SK-N-SH (cell line): ENCODE measurements around the gene WDR77. TPM values are rescaled to one million over a fixed set of nuclear protein-coding genes. Genes with fewer than 3 reads are reported as not detected.

Experiments used
- CTCF ChIA-PET: fragments of 300-600, 350-600 bp; formaldehyde crosslinking; extraction: SDS; loops from one replicate; lab custom pipeline; 2021; lab: Yijun Ruan, JAX
- POLR2A ChIA-PET: fragments of 350-600 bp; sonication (Branson Sonifier 250); formaldehyde crosslinking; extraction: SDS; loops from one replicate; lab custom pipeline; 2020; ENCODE audit warnings: antibody characterized with exemption, inconsistent platforms; lab: Yijun Ruan, JAX
- DNase-seq: peaks from one replicate; pipeline ENCODE4 v3.0.0; 2012
- H2AFZ ChIP-seq: fragments of 200-600 bp; sonication (generic); 2 replicates; pipeline ENCODE4 v1.8.1; 2016; ENCODE audit warnings: antibody characterized with exemption, mild to moderate bottlenecking, low read depth
- H3F3A ChIP-seq: fragments of 200-600 bp; sonication (generic); replicated peaks from 2 replicates; pipeline ENCODE3; 2016; ENCODE audit warnings: antibody characterized with exemption, mild to moderate bottlenecking; ENCODE audit not compliant: insufficient read depth
- H3K27ac ChIP-seq, 2 experiments: fragments of 200-500 bp in 1 of 2; fragments of 200-600 bp in 1 of 2; sonication (Bioruptor generic) in 1 of 2; sonication (generic), shearing (Covaris generic) in 1 of 2; 2 replicates each; pipeline versions ENCODE4 v1.5.1 to v1.6.1; 2014 to 2016; ENCODE audit warnings: low read depth in 2 of 2, inconsistent platforms in 1 of 2, low read length in 1 of 2, mild to moderate bottlenecking in 1 of 2, mixed read lengths in 1 of 2
- H3K27me3 ChIP-seq: fragments of 200-600 bp; sonication (generic), shearing (Covaris generic); 2 replicates; pipeline ENCODE4 v1.6.1; 2016; ENCODE audit warnings: mixed run types; ENCODE audit not compliant: insufficient read depth
- H3K36me3 ChIP-seq, 2 experiments: fragments of 200-500 bp in 1 of 2; fragments of 200-600 bp in 1 of 2; sonication (Bioruptor generic) in 1 of 2; sonication (generic) in 1 of 2; replicated peaks in 1 of 2; 2 replicates each; pipeline versions ENCODE3 to v1.5.1; 2014 to 2016; ENCODE audit warnings: low read length in 1 of 2, mild to moderate bottlenecking in 1 of 2; ENCODE audit not compliant: insufficient read depth in 2 of 2, control insufficient read depth in 1 of 2
- H3K4me1 ChIP-seq, 2 experiments: fragments of 200-500 bp in 1 of 2; fragments of 200-600 bp in 1 of 2; sonication (Bioruptor generic) in 1 of 2; sonication (generic), shearing (Covaris generic) in 1 of 2; 2 replicates each; pipeline versions ENCODE4 v1.5.1 to v1.6.1; 2014 to 2016; ENCODE audit warnings: low read depth in 1 of 2, low read length in 1 of 2, mixed run types in 1 of 2; ENCODE audit not compliant: insufficient read depth in 2 of 2, control insufficient read depth in 1 of 2
- H3K4me2 ChIP-seq: fragments of 200-600 bp; sonication (generic), shearing (Covaris generic); 2 replicates; pipeline ENCODE4 v1.6.1; 2017; ENCODE audit warnings: mixed run types
- H3K4me3 ChIP-seq, 2 experiments: fragments of 200-500 bp in 1 of 2; fragments of 200-600 bp in 1 of 2; sonication (Bioruptor generic) in 1 of 2; sonication (generic), shearing (Covaris generic) in 1 of 2; 2 replicates each; pipeline versions ENCODE4 v1.5.1 to v1.8.1; 2014 to 2016; ENCODE audit warnings: low read depth in 2 of 2, inconsistent platforms in 1 of 2, low read length in 1 of 2, mild to moderate bottlenecking in 1 of 2, mixed read lengths in 1 of 2, moderate library complexity in 1 of 2
- H3K79me2 ChIP-seq: fragments of 200-600 bp; sonication (generic); 2 replicates; pipeline ENCODE4 v1.8.1; 2017; ENCODE audit warnings: mild to moderate bottlenecking; ENCODE audit not compliant: insufficient read depth
- H3K9ac ChIP-seq: fragments of 200-600 bp; sonication (generic); 2 replicates; pipeline ENCODE4 v1.6.1; 2017; ENCODE audit warnings: mixed run types
- H3K9me2 ChIP-seq: fragments of 200-600 bp; sonication (generic); 2 replicates; pipeline ENCODE4 v1.6.1; 2017; ENCODE audit warnings: mixed run types
- H3K9me3 ChIP-seq: fragments of 200-600 bp; sonication (generic); 2 replicates; pipeline ENCODE4 v1.6.1; 2017; ENCODE audit warnings: mixed run types, mild to moderate bottlenecking, moderate library complexity
- H4K20me1 ChIP-seq: fragments of 200-600 bp; sonication (generic); 2 replicates; pipeline ENCODE4 v1.6.1; 2017; ENCODE audit warnings: mild to moderate bottlenecking, mixed run types; ENCODE audit not compliant: insufficient read depth
- EP300 ChIP-seq, 2 experiments: IDR thresholded peaks; 2 replicates each; pipeline versions ENCODE4 v1.4.0 to v1.6.1; 2012; ENCODE audit warnings: borderline replicate concordance in 1 of 2, low read depth in 1 of 2, low read length in 1 of 2
- EZH2phosphoT487 ChIP-seq: fragments of 200-600 bp; sonication (generic); IDR thresholded peaks from 2 replicates; pipeline ENCODE4 v1.6.1; 2017; ENCODE audit warnings: low read depth, mixed run types, mild to moderate bottlenecking, antibody characterized with exemption, moderate library complexity, borderline replicate concordance
- FOXJ3 ChIP-seq: sonication (generic); formaldehyde crosslinking; IDR thresholded peaks from 2 replicates; pipeline ENCODE4 v1.5.1; 2020; ENCODE audit warnings: mild to moderate bottlenecking, missing genetic modification reagents
- FOXM1 ChIP-seq: IDR thresholded peaks from 2 replicates; pipeline ENCODE4 v1.4.0; 2012; ENCODE audit warnings: low read depth, mild to moderate bottlenecking
- GABPA ChIP-seq: IDR thresholded peaks from 2 replicates; pipeline ENCODE4 v1.4.0; 2012; ENCODE audit warnings: low read depth, mild to moderate bottlenecking
- MEF2A ChIP-seq: IDR thresholded peaks from 2 replicates; pipeline ENCODE4 v1.4.0; 2012; ENCODE audit warnings: low read depth, borderline replicate concordance
- MXI1 ChIP-seq: IDR thresholded peaks from 2 replicates; pipeline ENCODE4 v1.6.1; 2012; ENCODE audit warnings: mild to moderate bottlenecking, low read depth, low read length, improper control_type of control experiment
- NFIC ChIP-seq: IDR thresholded peaks from 2 replicates; pipeline ENCODE4 v1.4.0; 2012; ENCODE audit warnings: borderline replicate concordance
- NRF1 ChIP-seq: IDR thresholded peaks from 2 replicates; pipeline ENCODE4 v1.6.1; 2012; ENCODE audit warnings: low read depth, mild to moderate bottlenecking, low read length
- POLR2AphosphoS5 ChIP-seq: IDR thresholded peaks from 2 replicates; pipeline ENCODE4 v1.6.1; 2012; ENCODE audit warnings: low read depth, low read length
- TAF1 ChIP-seq: IDR thresholded peaks from 2 replicates; pipeline ENCODE4 v1.6.1; 2012; ENCODE audit warnings: low read depth, mild to moderate bottlenecking, low read length, moderate library complexity, borderline replicate concordance
- polyA plus RNA-seq, 3 experiments: library from polyadenylated mRNA; depleted of rRNA; stranded (reverse); fragments of >200 nt; gene quantifications; 2 replicates each; pipeline ENCODE4 v1.2.3, GENCODE V29; 2012
- TF ChIP-seq, protein P1 (sequence below): IDR thresholded peaks from 2 replicates; pipeline ENCODE4 v1.6.1; 2012; ENCODE audit warnings: mild to moderate bottlenecking, low read depth, low read length, moderate library complexity
- TF ChIP-seq, protein P2 (sequence below): fragments of 200-600 bp; sonication (generic); IDR thresholded peaks from 2 replicates; pipeline ENCODE4 v1.6.1; 2017; ENCODE audit warnings: antibody characterized with exemption, mild to moderate bottlenecking, moderate library complexity
- TF ChIP-seq, protein P3 (sequence below): IDR thresholded peaks from 2 replicates; pipeline ENCODE4 v1.4.0; 2012; ENCODE audit warnings: low read depth
- TF ChIP-seq, protein P4 (sequence below): fragments of 150-350 bp; IDR thresholded peaks from 2 replicates; pipeline ENCODE4 v1.6.1; 2017; ENCODE audit warnings: antibody characterized with exemption, low read length, low read depth, borderline replicate concordance
- TF ChIP-seq, protein P5 (sequence below): IDR thresholded peaks from 2 replicates; pipeline ENCODE4 v1.4.0; 2012; ENCODE audit warnings: low read depth, borderline replicate concordance

WDR77 gene
- polyA plus RNA-seq, 1 of the 3 experiments (the other 2 are of a cell fraction), result 97.1 TPM

DNA sequence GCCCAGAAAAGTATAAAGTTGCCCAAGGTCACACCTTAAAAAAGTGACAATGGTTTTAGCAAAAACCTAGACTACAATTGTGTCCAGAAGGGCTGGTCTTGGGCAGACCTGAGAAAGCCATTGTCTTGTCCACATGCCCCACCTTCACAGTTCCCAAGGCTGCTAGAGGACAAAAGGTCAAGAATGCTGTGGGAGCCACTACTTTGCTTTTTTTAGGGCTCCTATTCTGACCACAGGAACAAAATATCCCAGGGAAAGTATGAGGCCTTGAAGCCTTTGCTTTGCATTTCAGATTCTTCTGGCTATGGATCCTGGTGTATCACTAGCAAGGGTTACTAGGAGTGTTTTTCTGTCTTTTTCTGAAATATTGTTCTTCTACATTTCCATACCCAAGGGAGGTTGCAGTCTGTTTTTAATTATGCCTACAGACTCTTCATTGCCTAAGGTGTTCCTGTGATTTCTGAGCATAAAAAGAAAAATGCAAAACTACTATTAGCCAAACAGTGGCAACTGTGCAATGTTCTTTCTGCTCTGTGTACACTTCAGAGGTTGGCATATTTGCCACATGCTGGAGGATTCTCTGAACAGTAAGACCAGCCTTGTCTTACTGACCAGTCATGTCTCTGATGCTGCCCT, 35.5 kb upstream of the WDR77 start:
- Histone ChIP-seq H3K4me1 (peaks cover 0 to 3% of the 10 kb centered on the region in 2 experiments; a peak in 1 of 4 replicates), H3K9me2 (no peaks in the 10 kb centered on the region), H3K27ac (no peak overlapping the region), H3K79me2 (no peaks in the 10 kb centered on the region), H3K4me3 (no peak overlapping the region), H3K9me3 (no peaks in the 10 kb centered on the region), H4K20me1 (no peaks in the 10 kb centered on the region), H3K9ac (no peak overlapping the region), H3K27me3 (no peaks in the 10 kb centered on the region), H3K36me3 (peaks cover 0 to under 1% of the 10 kb centered on the region in 2 experiments), H3K4me2 (no peak overlapping the region), H2AFZ (no peak overlapping the region)
- DNase-seq, result no peak
- CTCF ChIA-PET, result interaction anchor here (0.9 to 2.3 kb wide), 2 partner anchors 24 to 32 kb away, joined by 3 to 9 read pairs; no protein-coding TSS in a partner anchor
- no peak for TF ChIP-seq EZH2phosphoT487
- no peak for TF ChIP-seq EP300 (IDR thresholded peaks at IDR 0.05; ENCODE audit: borderline replicate concordance in 1 of 2, low read depth in 1 of 2, low read length in 1 of 2)
- TF ChIP-seq, protein P1, sequence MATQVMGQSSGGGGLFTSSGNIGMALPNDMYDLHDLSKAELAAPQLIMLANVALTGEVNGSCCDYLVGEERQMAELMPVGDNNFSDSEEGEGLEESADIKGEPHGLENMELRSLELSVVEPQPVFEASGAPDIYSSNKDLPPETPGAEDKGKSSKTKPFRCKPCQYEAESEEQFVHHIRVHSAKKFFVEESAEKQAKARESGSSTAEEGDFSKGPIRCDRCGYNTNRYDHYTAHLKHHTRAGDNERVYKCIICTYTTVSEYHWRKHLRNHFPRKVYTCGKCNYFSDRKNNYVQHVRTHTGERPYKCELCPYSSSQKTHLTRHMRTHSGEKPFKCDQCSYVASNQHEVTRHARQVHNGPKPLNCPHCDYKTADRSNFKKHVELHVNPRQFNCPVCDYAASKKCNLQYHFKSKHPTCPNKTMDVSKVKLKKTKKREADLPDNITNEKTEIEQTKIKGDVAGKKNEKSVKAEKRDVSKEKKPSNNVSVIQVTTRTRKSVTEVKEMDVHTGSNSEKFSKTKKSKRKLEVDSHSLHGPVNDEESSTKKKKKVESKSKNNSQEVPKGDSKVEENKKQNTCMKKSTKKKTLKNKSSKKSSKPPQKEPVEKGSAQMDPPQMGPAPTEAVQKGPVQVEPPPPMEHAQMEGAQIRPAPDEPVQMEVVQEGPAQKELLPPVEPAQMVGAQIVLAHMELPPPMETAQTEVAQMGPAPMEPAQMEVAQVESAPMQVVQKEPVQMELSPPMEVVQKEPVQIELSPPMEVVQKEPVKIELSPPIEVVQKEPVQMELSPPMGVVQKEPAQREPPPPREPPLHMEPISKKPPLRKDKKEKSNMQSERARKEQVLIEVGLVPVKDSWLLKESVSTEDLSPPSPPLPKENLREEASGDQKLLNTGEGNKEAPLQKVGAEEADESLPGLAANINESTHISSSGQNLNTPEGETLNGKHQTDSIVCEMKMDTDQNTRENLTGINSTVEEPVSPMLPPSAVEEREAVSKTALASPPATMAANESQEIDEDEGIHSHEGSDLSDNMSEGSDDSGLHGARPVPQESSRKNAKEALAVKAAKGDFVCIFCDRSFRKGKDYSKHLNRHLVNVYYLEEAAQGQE, result no peak
- TF ChIP-seq NFIC, result no peak
- TF ChIP-seq MXI1, result no peak
- TF ChIP-seq FOXJ3 (CRISPR knock-in tag), result no peak
- no peak for TF ChIP-seq GABPA
- TF ChIP-seq, protein P2, sequence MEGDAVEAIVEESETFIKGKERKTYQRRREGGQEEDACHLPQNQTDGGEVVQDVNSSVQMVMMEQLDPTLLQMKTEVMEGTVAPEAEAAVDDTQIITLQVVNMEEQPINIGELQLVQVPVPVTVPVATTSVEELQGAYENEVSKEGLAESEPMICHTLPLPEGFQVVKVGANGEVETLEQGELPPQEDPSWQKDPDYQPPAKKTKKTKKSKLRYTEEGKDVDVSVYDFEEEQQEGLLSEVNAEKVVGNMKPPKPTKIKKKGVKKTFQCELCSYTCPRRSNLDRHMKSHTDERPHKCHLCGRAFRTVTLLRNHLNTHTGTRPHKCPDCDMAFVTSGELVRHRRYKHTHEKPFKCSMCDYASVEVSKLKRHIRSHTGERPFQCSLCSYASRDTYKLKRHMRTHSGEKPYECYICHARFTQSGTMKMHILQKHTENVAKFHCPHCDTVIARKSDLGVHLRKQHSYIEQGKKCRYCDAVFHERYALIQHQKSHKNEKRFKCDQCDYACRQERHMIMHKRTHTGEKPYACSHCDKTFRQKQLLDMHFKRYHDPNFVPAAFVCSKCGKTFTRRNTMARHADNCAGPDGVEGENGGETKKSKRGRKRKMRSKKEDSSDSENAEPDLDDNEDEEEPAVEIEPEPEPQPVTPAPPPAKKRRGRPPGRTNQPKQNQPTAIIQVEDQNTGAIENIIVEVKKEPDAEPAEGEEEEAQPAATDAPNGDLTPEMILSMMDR, result no peak
- TF ChIP-seq, protein P3, sequence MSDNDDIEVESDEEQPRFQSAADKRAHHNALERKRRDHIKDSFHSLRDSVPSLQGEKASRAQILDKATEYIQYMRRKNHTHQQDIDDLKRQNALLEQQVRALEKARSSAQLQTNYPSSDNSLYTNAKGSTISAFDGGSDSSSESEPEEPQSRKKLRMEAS, result no peak
- no peak for TF ChIP-seq TAF1
- no peak for TF ChIP-seq FOXM1
- no peak for TF ChIP-seq POLR2AphosphoS5
- TF ChIP-seq, protein P4, sequence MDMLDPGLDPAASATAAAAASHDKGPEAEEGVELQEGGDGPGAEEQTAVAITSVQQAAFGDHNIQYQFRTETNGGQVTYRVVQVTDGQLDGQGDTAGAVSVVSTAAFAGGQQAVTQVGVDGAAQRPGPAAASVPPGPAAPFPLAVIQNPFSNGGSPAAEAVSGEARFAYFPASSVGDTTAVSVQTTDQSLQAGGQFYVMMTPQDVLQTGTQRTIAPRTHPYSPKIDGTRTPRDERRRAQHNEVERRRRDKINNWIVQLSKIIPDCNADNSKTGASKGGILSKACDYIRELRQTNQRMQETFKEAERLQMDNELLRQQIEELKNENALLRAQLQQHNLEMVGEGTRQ, result no peak
- no peak for TF ChIP-seq NRF1
- no peak for TF ChIP-seq MEF2A
- TF ChIP-seq, protein P5, sequence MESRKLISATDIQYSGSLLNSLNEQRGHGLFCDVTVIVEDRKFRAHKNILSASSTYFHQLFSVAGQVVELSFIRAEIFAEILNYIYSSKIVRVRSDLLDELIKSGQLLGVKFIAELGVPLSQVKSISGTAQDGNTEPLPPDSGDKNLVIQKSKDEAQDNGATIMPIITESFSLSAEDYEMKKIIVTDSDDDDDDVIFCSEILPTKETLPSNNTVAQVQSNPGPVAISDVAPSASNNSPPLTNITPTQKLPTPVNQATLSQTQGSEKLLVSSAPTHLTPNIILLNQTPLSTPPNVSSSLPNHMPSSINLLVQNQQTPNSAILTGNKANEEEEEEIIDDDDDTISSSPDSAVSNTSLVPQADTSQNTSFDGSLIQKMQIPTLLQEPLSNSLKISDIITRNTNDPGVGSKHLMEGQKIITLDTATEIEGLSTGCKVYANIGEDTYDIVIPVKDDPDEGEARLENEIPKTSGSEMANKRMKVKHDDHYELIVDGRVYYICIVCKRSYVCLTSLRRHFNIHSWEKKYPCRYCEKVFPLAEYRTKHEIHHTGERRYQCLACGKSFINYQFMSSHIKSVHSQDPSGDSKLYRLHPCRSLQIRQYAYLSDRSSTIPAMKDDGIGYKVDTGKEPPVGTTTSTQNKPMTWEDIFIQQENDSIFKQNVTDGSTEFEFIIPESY, result no peak
- TF ChIP-seq, all 33 proteins: peak for 0
- POLR2A ChIA-PET, result no interaction called here
- H3F3A ChIP-seq, result no peaks in the 10 kb centered on the region
